Lower leg skin (tissue), 3 donors: Measurements from ENCODE around the gene CNIH3.

Source experiments
- POLR2A ChIP-seq, 2 donors: fragments of 450-650 bp; IDR thresholded peaks; one replicate each; pipeline ENCODE4 v1.6.1; 2016 to 2017; ENCODE audit warnings: antibody characterized with exemption in 2 of 2, mild to moderate bottlenecking in 1 of 2, moderate library complexity in 1 of 2
- TF ChIP-seq, protein P1 (sequence below), 3 donors: fragments of 450-650 bp; IDR thresholded peaks; one replicate each; pipeline ENCODE4 v1.5.1; 2016; ENCODE audit warnings: antibody characterized with exemption in 3 of 3, mild to moderate bottlenecking in 3 of 3, moderate library complexity in 2 of 3

DNA sequence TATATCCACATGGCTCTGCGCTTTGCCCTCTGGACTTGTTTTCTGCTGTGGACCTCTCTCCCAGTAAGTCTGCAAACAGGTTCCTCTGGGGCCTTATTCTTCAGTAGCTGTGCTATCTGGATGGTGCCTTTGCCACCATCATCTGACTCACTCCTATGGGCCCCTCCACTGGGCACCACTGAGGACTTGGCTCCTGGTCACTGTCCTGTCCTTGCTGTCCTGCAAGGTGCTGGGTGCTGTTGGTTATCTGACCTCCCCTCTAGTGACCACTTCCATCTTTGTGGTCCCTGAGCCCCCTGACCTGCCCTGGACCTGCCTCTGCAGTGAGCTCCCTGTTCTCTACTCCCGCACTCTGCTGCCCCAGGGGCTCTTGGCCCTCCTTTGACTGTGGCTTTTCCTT is 6.7 kb downstream of the CNIH3 start:
- no peak for TF ChIP-seq POLR2A (IDR thresholded peaks at IDR 0.05)
- TF ChIP-seq, protein P1, sequence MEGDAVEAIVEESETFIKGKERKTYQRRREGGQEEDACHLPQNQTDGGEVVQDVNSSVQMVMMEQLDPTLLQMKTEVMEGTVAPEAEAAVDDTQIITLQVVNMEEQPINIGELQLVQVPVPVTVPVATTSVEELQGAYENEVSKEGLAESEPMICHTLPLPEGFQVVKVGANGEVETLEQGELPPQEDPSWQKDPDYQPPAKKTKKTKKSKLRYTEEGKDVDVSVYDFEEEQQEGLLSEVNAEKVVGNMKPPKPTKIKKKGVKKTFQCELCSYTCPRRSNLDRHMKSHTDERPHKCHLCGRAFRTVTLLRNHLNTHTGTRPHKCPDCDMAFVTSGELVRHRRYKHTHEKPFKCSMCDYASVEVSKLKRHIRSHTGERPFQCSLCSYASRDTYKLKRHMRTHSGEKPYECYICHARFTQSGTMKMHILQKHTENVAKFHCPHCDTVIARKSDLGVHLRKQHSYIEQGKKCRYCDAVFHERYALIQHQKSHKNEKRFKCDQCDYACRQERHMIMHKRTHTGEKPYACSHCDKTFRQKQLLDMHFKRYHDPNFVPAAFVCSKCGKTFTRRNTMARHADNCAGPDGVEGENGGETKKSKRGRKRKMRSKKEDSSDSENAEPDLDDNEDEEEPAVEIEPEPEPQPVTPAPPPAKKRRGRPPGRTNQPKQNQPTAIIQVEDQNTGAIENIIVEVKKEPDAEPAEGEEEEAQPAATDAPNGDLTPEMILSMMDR (IDR thresholded peaks at IDR 0.05) = no peak
